ENCODE data around the gene NSMCE1.

Gene NSMCE1

DNA sequence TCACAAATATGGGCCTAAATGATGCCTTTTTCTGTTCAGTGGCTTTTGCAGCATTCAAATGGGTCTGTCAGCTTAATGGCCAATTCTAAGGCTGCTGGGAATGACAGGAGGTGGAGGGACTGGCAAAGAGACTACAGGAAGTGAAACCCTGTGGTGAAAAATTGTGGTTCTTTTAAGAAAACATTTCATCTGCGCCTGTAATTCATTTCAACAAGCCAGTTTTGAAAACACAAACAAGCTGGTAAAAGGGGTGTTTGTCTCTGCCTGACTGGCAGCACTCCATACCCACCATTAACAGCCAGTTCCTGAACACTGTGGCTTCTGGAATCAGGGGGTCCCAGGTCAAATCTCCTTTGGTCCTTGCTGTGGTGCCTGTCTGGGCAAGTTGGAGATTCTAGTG lies 68.8 kb downstream of the NSMCE1 start:
- in situ Hi-C loops (cut with MboI; ENCODE audit: low sequenced_read_pairs), result no loop called here

DNA sequence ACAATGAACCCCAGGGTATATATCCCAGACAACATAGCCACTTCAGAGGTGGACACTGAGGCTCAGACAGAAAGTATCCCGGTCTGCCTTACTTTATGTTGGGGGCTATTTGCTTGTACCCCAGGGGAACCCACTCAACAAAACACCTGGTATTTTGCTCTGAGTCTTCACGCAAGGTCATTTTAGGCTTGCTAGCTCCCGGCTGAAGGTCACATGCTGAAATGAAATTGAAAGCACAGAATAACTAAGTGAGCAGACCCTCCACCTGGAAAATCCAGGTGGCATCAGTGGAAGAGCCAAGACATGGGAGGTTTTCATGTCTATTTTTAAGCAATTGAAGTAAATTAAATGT lies 69.4 kb downstream of the NSMCE1 start:
- in situ Hi-C loops (cut with MboI; ENCODE audit: low sequenced_read_pairs), result no loop called here

DNA sequence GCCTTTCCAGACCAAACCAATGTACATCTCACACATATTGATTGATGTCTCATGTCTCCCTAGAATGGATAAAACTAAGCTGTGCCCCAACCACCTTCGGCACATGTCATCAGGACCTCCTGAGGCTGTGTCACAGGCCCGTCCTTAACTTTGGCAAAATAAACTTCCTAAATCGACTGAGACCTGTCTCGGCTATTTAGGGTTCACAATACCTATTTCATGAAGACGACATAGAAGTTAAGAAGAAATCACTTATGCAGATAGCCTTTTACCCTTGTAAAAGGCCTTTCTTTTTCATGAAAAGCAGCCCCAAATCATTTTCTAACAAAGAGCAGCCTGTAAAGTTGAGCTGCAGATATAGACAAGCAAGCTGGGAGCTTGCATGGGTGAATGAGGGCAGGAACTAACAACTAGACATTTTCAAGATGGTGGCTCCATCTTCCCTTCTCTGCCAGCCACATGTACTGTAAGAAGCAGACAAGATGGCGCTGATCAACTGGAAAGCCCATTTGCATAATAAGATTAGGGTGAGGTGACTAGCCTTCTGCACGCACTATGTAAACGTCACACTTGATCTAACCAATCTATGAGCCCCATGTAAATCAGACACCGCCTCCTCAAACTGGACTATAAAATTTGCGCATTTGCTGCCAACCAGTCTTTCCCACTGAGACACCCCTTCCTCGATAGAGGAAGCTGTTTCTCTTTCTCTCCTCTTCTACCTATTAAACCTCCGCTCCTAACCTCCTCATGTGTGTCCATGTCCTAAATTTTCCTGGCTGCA lies 69.9 kb downstream of the NSMCE1 start:
- in situ Hi-C loops (cut with MboI; ENCODE audit: low sequenced_read_pairs), result no loop called here

DNA sequence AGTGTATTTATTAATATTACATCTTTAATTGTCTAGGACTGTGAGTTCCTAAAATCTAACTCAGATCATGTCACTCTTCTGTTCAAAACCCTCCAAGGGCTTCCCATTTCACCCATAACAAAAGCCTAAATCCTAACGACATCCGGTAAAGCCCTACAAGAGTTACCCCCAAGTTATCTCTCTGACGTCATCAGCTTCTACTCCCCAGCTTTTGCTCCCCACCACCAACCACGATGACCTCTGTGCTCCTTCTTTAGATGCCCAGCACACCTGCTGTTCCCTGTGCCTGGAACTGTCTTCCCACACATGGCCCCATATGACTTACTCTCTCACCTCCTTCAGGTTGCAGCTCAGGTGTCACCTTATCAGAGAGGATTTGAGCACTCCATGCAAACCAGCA lies 71.6 kb downstream of the NSMCE1 start:
- in situ Hi-C loops (cut with MboI; ENCODE audit: low sequenced_read_pairs), result no loop called here

DNA sequence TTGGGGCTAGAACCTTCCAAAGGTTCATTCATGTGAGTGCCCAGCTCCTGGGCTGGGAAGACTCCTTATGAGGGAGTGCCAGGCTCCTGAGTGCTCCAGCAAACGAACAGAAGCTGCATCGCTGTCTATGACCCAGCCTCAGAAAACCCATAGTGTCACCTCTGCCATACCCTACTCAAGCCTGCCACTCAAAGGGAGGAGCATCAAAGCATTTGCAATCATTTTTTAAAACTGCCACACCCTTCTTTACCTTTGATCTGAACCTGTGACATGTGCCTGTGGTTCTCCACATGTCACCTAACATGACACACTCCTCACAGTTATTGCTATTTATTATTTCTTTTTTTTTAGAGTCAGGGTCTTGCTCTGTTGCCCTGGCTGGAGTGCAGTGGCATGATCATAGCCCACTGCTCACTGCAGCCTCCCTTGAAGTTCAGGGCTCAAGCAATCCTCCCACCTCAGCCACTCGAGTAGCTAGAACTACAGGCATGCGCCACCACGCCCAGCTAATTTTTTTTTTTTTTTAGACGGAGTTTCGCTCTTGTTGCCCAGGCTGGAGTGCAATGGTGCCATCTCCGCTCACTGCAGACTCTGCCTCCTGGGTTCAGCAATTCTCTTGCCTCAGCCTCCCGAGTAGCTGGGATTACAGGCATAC lies 72.5 kb downstream of the NSMCE1 start:
- in situ Hi-C loops (cut with MboI; ENCODE audit: low sequenced_read_pairs), result no loop called here

DNA sequence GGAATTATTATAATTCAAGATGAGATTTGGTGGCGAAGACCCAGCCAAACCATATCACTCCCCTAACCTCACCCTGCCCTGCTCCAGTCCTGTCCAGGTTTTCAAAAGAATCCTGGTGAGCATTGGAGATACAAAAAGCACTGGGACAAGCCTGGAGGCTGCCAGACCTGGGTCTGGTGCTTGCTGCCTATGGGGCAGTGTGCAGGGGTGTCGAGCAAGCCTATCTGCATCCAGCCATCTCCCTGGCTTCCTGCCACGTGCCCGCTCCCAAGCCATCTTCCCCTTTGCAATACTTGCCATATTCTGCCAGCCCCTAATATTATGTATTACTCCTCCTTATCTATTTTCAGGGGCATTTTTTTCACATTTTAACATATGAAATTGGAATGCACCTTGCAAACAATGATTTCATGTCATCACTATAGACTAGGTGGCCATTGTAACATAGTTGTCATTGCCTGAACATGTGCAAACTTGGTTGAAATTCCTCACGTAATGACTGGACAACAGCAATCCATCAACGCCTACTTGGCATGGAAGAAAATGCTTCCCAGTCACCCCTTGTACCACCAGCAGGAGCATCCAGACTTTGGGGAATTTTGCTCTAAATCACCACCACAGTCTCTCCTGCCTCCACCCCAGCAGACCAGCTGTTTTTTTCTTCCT lies 73.4 kb downstream of the NSMCE1 start:
- in situ Hi-C loops (cut with MboI; ENCODE audit: low sequenced_read_pairs), result no loop called here

DNA sequence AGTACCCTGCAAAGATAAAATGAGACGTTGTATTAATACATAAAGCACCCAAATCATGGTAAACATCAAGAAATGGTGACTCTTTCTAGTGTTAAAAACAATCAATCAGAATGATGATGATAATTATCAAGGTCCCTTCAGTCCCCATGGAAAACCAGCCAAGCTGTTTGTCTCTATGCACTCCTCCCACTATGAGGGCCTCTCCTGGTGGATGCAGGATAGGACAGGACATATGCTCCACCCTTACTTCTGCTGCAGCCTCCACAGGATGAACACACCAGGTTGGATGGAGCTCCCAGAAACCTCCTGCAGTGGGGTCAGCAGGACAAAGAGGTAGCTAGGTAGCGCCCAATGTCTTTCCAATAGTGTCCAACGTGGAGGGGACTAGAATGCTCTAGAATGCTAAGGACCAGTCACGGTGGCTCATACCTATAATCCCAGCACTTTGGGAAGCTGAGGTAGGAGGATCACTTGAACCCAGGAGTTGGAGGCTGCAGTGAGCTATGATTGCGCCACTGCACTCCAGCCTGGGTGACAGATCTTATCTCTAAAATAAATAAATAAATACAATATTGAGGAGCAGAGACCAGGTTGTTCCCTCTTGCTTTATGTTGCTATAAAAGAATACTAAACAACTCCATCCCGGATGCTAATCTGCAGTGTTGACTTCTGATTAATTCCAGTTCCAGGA lies 75.1 kb downstream of the NSMCE1 start:
- in situ Hi-C loops (cut with MboI; ENCODE audit: low sequenced_read_pairs), result no loop called here

DNA sequence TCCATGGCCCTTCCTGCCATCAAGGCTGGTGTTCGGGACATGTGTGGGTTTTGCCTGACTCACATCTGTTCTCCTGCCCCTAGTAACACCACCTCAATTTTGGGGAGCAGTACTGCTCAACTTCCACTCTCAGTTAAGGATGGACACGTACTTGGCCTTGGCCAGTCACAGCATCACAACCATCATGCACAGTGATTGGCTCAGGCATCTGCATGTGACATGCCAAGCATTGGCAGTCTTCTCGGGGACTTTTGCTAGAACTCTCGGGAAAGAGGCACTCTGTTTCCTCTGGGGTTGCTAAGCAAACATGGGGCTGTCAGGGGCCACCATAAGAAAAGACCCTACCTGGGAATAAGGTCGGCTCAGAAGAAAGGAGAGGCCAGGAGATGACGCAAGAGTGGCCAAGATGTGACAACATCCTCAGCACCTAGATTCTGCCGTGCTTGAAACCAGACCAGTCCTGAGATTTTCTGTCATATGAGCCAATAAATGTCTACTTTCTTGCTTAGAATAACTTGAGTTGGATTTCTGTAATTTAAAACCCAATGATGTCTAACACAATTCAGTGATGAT lies 77.1 kb downstream of the NSMCE1 start:
- in situ Hi-C loops (cut with MboI; ENCODE audit: low sequenced_read_pairs), result no loop called here

DNA sequence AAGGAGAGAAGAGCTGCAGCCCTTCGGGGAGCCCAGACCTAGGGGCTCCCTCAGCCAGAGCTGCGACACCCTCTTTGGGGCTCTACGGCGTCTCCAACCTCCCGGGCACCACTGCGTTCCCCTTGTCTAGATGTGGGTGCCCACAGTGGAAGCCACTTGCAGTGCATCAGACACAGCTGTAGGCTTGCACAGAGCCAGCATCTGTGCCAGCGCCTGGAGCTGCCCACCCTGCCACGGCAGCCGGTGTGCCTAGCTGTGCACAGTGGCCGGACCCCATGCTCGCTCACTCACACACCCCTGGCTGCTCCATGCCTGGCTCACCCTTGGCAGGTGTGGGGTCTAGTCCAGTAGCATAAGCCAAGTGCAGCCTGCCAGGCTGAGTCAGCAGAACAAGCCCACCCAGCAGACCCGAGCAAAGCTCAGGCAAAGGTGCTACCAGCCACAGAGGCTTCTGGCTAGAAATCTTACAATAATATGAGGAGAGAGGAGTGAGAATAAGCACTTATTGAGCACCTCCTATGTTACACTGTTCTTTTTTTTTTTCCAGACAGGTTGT lies 78.2 kb downstream of the NSMCE1 start:
- in situ Hi-C loops (cut with MboI; ENCODE audit: low sequenced_read_pairs), result no loop called here

DNA sequence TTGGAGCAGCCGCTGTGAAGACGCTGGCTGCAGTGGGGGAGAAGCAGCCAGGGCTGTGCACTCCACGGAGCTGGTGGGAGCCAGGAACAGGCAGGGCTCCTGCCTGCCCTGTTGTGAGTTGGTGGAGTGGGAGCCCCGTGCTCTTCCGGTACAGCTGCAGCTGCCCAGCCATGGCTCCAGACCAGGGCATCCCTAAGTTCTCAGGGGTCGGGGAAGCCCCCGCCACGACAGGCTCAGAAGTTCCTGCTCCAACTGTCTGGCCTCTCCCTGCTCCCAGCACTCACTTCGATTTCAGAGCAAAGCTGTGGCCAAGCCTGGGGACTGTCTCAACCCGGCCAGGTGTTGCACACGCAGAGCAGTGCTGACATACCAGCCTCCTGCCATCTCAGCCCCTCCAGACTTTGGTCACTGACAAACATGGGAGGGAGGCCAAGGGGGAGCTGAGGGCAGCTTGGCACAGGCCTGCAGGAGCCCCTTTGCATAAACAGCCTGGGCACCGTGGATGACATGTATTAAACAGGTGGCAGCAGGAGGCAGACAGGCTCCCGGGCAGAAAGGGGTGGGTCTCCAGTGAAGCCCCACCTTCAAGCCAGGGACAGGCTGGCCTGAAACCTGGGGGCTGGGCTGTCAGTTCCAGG lies 79.1 kb downstream of the NSMCE1 start:
- in situ Hi-C loops (cut with MboI; ENCODE audit: low sequenced_read_pairs), result no loop called here

DNA sequence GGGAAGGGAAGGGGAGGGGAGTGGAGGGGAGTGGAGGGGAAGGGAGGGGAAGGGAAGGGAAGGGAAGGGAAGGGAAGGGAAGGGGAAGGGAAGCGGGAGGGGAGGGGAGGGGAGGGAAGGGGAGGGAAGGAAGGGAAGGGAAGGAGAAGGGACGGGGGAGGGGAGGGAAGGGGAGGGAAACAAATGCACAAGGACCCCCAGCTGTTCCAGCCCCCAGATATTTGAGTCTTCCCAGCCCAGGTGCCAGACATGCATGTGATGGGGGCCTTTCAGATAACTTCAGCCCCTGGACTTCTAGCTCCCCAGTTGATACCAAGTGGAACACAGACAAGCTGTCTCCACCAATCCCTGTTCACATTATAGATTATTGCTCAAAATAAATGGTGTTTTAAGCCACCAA lies 79.9 kb downstream of the NSMCE1 start:
- in situ Hi-C loops (cut with MboI; ENCODE audit: low sequenced_read_pairs), result no loop called here

DNA sequence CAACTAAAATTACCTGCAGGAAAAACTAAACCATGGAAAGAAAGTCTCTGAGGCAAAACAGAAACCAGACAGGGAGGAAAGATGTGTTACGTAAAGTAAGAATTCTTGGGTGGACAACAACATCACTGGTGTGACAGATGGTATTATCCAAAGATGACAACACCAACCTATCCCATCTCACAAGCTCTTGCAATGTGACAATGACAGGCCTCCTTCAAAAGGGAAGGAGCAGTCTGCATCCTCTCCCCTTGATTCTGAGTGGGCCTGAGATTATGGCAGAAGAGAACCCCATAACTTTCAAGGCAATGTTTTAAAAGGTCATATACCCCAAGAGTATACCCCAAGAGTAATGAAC lies 82.8 kb downstream of the NSMCE1 start:
- in situ Hi-C loops (cut with MboI; ENCODE audit: low sequenced_read_pairs), result no loop called here

DNA sequence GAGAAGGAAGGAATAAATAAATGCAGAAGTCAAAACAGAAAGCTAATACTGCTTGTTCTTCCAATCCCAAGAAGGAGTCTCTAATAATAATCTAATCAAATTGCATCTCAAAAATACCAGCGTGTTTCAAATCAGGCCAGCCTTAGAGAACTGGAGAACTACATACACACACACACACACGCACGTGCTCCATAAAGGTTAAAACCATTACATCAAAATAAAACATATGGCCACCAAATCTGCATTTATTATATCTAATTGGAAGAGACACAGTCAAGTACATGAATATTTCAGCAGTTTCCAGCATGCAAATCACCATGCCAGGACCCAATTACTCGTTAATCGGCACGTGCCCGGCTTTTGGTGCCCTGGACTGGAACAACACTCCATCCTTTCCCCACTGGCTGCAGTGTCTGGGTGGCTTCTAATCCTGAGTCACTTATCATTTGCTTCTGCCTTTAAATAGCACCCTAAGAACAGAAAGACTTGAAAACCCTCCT lies 85.6 kb downstream of the NSMCE1 start:
- in situ Hi-C loops (cut with MboI; ENCODE audit: low sequenced_read_pairs), result no loop called here

DNA sequence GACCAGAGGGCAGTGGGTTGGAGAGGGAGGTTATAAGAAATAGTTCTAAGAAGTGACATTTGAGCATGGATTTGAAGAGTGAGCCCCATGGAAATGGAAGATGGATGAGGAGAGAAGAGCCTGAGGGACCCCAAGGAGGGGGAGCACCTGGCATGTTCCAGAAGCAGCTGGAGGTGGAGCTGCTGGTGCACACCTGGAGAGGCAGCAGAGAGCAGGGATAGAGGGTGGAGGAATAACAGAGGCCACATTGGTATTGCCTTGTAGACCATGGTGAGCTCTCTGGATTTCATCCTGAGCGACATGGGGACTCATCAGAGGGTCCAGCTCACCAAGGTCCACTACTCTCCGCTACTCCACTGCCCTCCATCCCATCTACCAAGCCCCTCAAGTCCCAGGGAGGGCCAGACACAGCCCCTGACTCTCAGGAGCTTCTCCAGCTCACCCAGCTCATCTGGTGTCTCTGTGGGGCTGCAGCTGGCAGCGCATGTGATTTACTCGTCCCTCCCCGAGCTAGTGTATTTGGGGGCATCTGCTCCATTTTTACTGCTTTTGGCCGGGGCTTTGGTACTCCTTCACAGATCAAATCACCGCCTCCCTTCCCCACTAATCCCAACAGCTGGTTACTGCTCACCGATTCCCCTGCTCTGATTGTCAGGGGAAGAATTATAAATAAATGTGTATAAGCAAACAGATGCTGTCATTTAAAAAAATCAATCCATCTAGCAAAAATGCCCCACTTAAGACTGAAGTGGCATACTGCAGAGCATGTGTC lies 87.4 kb downstream of the NSMCE1 start:
- in situ Hi-C loops (cut with MboI; ENCODE audit: low sequenced_read_pairs), result no loop called here

DNA sequence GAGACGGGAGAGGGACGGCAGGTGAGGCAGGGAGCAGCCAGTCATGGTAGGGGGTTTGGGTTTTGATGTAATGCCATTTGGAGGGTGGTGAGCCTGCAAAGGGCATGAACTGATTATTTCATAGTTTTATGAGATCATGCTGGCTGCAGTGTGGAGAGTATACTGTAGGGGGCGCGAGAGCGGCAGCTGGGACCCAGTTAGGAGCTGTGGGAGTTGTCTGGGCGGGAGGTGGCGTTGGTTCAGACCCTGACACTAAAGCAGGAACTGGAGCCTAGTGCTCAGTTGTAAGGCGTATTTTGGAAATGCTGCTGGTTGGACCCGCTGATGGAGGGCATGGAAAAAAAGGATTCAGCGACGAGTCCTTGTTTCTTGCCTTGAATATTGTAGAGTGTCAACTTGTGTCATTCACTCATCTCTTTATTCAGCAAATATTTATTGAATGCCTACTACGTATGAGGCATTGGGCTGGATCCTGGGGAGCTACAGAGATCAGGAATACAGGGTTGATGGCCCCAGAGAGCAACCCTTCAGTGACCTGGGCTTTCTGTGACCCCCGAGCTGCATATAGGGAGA lies 89.0 kb downstream of the NSMCE1 start:
- in situ Hi-C loops (cut with MboI; ENCODE audit: low sequenced_read_pairs), result no loop called here

DNA sequence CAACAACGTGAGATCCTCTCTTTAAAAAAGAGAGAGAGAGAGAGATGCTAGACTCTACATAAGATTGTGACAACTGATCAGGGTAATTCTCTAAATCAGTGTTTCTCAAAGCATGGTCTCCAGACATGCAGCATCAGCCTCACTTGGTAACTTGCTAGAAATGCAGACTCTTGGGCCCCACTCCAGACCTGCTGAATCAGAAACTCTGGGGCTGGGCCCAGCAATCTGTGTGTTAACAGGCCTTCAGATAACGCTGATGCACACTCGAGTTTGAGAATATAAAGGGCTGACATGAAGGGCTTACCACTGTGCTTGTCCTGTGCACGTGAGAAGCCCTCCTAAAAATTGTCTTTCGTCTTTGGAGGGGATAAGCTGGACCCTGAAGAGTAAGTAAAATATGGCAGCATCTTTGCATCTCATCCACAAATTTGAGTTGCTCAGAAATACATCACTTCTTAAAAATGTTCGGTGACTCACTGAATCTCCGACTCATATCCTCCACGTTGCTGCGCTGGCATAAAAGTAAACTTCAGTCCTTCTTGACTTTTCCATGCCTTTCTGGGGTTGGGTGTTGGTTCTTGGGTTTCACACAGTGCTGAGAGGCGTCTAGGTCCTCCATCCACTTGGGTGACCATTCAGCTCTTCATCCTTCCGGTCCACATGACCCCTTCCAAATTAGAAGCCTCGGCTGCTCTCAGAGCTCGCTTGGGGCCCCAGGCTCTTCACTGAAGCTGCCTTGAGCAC lies 91.4 kb downstream of the NSMCE1 start:
- in situ Hi-C loops (cut with MboI; ENCODE audit: low sequenced_read_pairs), result no loop called here

DNA sequence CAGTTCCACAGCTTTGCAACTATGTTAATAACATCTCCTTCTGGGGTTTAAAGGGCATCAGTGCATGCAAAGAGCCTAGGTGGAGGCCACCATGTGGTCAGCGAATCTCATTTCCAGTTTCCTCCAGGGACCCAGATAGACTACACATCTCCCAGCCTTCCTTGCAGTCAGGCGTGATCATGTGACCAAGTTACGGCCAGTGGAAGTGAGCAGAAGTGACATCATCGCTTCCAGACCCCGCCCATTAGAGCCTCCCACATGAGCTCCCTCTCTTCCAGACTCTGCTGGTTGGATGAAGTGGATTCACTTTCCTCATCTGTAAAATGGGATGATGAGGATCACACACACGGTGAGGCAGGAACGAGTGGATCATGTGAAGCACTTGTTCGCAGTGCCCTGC lies 92.7 kb downstream of the NSMCE1 start:
- in situ Hi-C loops (cut with MboI; ENCODE audit: low sequenced_read_pairs), result no loop called here

Measured in HL-60/S4 treated with phorbol 12-myristate 13-acetate at 8.2 ng/mL for 4 days and 3 days (cell line).